GM23338 (cell line): Measurements from ENCODE around the gene BNIP3.

ENCODE experiments used
- CTCF ChIP-seq, 2 experiments: fragments of 200-600 bp in 1 of 2; sonication (generic) in 1 of 2; conservative IDR thresholded peaks; 2 replicates each; pipeline versions ENCODE4 v1.5.1 to v1.6.1; 2016 to 2017; ENCODE audit warnings: antibody characterized with exemption in 2 of 2, low read depth in 2 of 2, mild to moderate bottlenecking in 2 of 2, moderate library complexity in 1 of 2
- EZH2phosphoT487 ChIP-seq: fragments of 200-600 bp; sonication (generic); IDR thresholded peaks from one replicate; pipeline ENCODE4 v1.8.1; 2018; ENCODE audit warnings: antibody characterized with exemption; ENCODE audit not compliant: unreplicated experiment

DNA sequence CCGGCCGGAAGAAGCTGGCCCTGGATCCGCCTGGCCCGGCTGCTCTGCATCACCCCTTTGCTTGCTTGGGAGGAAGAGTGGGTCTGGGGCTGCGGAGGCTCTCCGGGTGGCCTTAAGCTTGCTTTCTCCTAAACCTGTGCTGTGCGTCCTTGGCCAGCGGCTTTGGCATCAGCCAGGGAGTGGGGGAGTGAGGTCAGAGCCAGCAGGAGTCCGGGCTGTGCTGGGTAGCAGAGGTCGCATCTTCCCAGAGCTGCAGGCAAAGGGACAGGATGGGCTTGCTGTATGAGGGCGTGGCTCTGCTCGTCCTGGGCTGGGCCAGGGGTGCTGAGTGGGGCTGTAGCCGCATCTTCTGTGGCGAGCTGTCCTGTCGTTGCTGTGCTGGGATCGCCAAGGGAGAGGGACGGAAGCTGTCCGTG, 21.1 kb downstream of the BNIP3 start:
- TF ChIP-seq CTCF (conservative IDR thresholded peaks at IDR 0.05; ENCODE audit: low read depth in 2 of 2) (no peak), EZH2phosphoT487 (no peak)
